ENCODE data around the gene TRPC6.
A peak's percentile ranks its signal among the peaks of the same experiment; 100 is the strongest.

TRPC6 gene

DNA sequence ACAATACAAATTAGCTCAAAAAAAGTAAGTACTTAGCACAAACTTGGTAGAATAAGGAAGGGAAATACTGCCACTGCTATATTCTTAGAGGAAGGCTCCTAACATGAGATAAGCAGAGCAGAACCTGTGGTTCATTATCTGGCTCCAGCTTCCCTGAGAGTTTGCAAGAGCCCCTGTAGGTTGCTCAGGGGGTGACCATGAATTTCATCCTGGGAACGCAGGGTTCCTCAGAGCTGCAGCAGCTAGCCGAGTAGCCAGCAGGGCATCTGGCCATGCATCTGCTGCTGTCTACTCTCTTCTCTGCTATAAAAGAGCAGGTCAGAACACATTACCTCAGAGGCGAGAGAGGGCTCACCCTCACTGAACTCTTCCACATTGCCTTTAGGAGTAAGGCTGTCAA lies 67.3 kb downstream of the TRPC6 start:
- DNase-seq: no peak

DNA sequence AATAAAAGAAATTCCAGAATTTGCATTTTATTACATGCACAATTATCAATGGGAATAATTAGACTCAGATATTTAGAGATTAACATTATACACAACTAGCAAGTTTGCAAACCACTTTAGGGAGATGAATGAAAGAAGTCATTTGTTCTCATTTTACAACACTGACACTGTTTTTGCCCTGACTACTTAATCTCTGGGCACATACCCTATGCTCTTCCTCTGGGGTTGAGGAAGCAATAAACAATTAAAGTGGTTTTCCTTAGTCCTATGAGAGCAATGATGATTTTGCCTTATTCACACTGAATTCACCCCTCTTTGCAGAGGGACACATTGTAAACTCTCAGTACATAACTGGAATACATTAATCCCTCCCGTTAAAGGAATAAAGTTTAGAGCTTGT lies 72.7 kb downstream of the TRPC6 start:
- no peak for DNase-seq

DNA sequence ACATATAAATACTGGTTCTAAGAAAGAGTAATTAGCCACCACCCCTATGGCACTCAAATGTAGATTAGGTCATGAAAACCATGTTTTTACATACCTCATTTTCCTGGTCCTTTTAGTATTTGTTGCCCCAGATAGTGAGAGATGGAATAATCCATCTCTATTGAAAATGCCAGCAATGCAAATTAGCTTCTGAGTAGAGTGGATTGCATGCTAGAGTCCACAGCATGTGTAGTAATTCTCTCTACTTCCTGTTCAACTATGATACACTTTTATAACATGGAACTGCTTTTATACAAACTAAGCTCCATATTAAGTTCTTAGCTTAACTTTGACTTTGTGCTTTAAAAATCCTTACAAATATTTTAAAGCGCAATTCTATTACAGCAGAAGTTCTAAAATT lies 73.2 kb downstream of the TRPC6 start:
- no peak for DNase-seq

DNA sequence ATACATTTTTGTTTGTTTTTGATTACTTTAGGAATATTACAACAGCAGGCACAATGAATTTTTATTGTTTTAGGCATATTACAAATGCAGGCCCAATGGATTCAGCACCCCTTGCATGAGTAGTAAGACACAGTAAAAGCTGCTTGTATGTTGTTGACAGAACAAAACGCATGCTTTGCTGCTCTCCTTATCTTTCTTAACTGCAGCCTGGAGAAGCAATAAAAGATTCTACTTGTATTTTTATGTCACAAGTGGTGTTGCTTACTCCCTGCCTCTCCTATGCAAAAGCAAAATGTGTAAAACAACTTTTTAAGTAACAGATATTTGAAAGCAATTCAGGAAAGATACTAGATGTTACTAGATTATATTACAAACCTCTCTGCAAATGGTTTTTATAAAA lies 73.9 kb downstream of the TRPC6 start:
- no peak for DNase-seq

DNA sequence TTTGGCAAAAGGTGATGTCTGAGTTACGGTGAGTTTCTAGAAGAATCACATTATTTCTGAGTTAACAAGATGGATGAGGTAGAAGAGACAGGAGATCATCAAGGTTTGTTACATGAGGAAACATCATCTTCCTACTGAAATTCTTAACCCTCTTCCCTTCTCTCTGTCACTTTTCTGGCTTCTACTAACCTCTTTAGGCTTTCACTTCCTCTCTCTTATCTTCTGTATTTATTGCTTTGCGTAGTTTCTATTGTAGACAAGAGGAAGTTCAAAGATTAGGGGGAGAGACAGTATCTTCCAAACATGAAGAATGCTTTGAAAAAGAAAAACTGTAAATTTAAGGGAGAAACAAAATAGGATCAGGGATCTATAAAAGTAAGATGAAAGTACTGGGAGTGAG lies 75.4 kb downstream of the TRPC6 start:
- DNase-seq: no peak

DNA sequence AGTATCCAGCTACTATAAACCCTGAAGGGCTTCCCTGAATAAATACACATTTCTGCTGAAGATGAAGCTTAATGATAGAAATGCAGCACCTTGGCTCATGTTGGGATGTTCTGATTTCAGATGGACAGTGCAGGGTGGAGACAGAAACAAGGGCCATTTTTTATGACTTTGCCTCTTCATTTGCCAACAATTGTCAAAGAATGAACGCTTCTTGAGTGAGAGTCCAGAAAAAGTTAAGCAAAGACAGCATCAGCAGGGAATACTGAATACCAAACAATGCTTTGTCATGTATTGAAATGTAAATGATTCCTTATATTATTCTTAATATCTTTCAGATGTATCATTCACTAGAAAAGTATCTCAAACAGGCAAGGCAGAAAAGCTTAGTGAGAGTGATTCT lies 84.9 kb downstream of the TRPC6 start:
- DNase-seq: no peak

DNA sequence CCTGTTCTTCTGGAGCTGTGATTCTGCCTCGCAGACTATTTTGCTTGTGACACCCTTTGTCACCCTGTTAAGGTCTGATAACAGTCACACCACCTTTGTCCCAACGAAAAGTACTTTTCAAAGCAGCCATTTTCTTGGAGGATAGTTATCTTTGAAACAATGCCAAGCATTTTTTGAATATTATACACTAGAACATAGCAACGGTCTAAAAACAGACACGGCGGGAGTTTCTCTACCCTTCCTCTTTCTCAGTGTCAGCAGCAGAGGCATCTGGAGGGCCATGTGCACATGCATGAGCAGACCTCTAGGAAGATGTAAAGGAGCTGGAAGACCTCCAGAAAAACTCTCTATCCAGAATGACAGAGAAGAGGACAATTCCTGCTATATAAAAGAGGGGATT lies 86.5 kb downstream of the TRPC6 start:
- DNase-seq: no peak

DNA sequence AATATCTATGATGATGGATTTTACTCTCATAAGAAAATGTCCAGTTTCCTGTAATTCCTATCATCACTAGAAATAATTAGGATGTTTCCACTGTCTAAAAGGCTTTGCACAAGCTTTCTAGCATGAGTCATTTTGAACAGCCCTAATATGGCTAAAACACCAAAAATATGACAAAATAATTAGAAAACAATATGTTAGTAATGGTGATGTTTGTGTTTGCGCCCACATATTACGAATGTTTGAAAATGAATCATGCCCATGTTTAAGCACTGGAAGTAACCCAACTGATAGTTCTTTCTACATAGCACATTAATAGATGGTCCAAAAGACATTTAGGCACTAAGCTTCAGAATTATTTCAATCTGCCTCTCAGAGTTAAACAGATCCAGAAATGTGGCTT lies 96.0 kb downstream of the TRPC6 start:
- DNase-seq: no peak

DNA sequence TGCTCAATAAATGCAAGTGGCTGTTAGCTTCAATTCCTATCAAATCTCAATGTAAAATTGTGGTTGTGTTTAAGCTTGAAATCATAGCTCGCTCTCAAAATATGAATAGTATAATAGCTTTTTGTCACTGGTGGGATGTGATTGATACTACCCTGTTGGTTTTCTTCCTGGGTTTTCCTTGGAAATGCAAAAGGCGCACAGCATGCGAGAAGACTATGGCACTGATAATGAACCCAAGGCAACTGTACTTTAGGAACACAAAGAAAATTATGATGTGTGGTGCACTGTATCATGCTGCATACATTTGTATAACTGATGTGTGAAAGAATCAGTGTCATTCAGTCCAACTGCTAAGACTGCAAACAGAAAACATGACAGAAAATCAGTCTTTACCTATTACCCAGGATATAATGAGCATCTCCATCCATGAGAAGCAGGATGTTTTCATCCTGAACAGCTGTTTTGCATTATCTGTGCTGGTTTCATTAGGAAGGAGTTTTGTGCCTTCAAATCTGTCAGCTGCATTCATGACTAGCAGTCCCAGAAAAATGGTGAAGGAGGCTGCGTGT lies 101.2 kb downstream of the TRPC6 start:
- DNase-seq: no peak

DNA sequence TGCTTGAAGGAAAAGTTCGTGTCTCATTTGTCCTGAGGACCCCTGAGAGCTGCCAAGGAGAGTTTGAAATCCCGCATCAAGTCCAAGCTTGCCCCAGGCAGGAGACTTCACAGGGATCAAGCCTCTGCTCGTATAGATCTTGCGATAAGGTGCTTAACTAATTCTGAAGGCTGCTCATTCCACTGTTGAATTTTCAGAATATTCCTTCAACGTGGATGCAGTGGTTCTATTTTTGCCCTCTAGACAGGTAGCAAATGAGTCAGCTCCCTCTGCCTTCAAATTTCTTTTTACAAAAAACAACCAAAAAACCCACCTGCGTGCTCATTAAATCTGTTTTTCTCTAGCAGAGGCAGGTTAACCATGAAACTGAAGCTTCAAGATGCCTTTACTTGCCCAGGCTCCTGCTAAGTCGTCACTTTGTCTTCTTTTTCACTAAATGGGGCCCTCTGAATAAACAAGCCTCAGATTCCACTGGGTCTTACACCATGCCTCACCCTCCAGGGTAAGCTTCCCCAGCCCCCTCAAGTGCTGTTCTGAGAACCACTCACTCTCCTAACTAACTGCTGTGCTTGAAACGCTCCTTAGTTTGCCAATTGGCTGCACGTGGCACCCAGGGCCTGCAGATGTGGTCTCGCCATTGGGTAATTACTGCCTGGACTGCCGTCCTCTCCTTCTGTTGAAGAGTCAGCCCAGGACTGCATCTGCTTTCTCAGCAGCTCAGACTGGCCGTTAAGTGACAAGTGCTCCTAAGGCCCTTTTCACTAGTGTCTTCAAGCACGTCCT lies 105.0 kb downstream of the TRPC6 start:
- DNase-seq: no peak

DNA sequence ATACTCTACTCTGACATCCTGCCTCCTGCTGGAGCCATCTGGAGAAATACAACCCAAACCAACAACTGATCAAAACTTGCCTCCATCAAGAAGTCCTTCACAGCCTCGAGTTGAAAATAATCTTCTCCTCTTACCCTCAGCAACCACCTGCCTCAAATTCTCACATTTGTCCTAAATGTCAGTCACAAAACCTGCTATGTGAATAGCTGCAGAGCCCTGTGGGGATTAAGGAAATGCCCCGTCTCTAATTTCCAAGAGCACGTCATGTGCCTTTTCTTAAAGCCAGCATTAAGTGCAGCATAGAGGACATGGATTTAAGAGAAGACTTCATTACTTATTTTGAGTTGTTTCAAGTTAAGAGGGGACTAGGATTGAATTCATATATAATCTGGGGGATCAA lies 105.9 kb downstream of the TRPC6 start:
- no peak for DNase-seq

DNA sequence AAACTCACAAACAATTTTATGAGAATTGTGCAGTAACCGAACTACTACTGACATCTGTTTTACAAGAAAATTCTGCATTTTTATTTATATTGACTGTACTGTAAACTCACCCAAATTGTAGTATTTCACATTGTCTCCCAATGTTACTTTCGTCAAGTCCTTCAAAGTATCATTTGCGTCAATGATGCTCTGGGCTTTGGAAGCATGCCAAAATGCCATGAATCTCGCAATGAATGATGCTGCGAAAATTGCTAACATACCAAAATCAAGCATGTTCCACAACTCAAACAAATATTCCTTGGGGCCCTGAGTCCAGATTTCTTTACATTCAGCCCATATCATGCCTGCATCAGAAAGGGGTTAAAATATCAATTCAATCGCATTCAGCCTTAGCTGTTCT lies 107.6 kb downstream of the TRPC6 start:
- no peak for DNase-seq

DNA sequence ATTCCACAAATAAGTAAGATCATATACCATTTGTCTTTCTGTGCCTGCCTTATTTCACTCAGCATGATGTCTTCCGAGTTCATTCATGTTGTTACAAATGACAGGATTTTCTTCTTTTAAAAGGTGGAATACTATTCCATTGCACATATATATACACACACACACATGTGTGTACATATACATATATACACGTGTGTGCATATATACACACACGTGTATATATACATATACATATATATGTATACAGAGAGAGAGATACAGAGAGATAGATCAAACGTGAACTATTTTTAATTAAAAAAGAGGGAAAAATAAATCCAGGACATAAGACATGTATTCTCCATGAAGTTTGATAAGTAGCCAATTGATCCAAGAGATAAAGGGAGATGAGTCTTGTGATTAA lies 108.1 kb downstream of the TRPC6 start:
- DNase-seq: no peak

DNA sequence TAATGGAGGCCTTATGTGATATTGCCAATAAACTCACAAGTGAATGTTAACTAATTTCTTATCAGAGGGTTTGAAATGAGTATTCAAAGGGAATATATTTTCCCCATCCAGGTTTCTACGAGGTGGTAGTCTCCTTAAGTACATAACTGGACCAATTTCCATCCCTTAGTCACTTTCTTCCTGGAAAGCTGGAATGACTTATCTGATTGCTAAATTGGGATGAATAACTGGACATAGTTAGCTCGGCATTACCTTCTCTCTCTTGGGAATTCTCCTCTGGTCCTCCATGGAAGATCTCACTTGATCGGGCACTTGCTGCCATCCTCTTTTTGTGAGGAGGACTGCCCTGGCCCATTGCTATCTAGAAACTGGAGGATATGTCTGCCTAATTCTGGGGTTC lies 109.1 kb downstream of the TRPC6 start:
- DNase-seq: no peak

DNA sequence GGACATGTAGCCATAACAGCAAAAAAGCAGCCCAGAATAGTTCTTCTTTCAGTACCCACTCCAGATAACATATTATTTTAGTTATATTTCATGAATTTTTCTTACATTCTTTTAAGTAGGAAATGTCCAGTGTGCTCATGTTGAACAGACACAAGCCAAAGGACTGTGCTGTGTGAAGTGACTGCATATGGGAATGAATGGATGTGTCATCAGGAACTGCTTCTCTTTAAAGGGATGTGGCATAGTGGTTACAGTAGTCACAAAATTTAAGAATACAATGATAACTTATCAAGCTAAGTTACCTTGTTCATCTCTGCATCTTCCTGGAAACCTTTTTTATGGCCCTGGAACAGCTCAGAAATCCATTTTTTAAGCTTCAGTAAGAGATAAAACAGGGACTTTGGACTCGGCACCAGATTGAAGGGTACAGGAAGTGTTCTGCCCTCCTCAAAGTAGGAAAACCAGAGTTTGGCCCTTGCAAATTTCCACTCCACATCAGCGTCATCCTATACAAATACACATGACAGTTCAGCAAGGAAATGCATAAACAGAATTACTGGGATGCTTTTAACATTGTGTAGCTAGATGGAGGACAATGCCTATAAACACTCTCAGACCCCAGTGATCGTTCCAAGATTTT lies 112.8 kb downstream of the TRPC6 start:
- DNase-seq: no peak

DNA sequence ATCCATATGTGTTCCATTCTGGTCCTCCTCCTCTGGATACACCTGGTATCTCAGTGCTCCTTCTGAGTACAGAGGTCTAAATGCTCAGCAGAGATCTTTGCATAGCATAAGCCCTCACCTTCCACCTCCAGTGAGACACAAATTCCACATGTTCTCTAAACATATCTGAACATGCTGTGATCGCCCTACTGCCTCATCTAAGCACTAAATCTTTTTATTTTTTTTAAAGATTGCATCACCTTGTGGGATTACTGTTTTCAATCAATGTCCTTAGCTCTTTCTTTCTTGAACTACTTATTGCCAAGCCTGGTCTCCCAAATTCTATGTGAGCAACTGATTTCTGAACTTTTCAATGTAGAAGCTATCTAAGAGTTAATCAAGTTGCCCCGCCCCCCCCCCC lies 113.4 kb downstream of the TRPC6 start:
- no peak for DNase-seq

DNA sequence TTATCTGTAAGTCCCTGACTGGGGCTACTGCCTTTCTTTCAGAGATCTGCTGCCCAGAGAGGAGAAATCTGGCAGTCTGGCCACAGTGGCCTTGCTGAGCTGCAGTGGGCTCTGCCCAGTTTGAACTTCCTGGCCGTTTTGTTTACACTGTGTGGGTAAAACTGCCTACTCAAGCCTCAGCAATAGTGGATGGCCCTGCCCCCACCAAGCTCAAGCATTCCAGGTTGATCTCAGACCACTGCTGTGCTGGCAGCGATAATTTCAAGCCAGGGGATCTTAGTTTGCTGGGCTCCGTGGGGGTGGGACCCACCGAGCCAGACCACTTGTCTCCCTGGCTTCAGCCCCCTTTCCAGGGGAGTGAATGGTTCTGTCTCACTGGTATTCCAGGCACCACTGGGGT lies 117.5 kb downstream of the TRPC6 start:
- DNase-seq: peak; percentile 11

DNA sequence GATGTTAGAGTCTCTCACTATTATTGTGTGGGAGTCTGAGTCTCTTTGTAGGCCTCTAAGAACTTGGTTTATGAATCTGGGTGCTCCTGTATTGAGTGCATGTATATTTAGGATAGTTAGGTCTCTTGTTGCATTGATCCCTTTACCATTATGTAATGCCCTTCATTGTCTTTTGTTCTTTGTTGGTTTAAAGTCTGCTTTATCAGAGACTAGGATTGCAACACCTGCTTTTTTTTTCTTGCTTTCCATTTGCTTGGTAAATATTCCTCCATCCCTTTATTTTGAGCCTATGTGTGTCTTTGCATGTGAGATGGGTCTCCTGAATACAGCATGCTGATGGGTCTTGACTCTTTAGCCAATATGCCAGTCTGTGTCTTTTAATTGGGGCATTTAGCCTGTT lies 119.4 kb downstream of the TRPC6 start:
- peak; percentile 77 for DNase-seq

DNA sequence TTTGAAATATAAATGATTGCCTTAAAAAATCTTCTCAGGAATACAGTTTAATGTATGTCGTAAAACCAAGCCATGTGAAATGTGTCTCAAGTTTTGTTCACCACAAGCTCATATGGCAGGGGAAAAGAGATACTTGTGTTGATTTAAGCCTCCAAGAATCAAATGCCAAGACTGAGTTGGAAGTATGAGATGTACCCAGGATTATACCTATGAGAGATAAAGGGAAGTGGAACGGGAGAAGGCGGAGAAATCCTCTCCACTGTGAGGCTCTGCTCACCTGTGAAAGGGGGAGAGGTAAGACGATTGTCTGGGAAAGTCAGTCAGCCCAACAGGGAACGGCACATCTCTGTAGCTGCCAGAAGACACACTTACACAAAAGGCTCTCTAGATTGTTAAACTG lies 124.8 kb downstream of the TRPC6 start:
- no peak for DNase-seq

DNA sequence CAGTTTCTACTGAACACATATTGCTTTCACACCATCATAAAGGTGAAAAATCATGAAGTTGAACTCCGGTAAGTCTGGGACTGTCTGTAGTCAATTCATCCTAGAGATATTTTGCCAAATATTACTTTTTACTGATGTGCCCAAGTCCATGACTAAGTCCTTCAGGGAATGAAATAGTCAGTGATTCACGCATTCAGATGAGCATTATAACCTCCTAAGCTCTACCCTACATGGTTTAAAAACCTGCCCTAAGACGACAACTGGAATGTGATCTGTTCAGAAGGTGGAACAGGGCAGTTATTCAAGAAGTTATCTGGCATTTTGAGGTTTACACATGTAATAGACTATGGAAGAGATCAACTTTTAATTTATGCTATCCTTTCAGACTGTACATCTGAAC lies 125.6 kb downstream of the TRPC6 start:
- DNase-seq: no peak

DNA sequence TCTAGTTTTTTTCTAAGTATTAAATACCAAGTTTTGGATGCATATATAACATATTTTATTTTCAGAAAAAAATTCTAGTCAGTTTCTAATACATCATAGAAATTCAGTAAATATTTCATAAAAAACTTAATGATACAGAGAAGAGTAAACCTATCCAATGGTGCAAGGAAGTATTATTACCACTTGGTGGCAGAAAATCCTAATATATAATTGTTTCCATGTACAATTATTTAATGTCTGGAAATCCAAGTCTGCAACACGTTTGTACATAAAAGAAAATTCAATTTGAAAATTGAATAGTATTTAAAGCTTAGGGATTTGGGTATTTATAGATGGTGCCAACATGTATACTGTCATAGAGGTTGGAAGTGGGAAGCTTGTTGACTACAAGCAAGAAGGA lies 127.0 kb downstream of the TRPC6 start:
- peak; percentile 26 for DNase-seq

DNA sequence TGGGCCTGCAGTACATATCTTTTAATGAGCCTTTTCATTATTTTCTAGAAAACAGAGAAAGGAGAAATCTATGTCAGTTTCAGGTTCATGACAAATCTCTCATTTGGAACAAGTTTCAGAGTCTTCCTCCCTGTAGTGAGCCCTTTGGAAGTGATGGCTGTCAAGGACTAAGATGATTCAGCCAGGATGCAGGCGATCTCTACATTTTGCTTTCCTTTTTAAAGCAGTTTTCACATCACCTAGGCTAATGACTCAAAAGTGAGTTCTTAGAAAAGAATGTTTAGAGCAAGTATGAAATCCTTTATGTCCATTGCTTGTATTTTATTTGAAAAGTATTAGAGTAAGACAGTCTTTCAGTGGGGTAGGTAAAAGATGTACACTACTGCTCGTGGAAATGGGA lies 130.1 kb downstream of the TRPC6 start:
- no peak for DNase-seq

DNA sequence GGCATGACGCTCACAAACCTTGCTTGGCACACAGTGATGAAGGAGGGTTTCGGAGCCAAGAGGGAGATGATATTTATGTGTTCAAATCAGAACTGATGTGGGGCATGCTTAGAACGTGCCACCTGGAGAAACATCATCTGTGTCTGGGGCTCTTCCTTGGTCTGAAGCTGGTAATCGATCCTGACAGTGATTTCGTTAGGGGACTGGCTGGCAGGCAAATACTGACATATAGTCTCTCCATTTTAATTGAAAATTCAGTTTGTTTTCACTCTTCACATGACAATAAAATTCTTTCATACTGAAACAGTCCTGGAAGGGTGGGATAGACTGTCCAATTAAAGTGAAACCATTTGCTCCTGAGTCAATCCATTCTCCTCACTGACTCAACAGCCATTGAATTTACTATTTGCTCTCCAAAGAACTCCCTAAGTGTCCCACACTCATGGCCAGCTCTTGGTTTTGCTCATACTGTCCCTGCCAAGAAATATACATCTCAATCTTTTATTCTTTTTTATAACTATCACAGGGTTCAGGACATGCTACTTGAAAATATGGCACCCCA lies 134.8 kb downstream of the TRPC6 start:
- DNase-seq: no peak

DNA sequence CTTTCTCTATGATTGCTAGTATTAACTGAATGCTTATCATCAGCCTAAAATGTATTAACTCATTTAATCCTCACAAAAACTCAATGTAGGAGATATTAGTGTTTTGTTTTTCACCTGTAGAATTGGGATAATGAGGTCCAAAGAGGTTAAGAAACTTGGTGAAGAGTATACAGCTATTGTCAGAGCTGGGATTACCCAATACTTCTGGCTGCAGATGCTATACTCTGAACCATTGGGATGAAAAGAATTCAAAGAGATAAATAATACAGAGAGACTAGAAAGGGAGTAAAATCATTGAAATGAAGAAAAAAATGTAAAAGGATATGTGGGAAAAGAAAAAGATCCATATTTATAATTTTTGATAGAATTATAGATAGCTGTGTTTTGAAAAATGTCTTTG lies 137.1 kb downstream of the TRPC6 start:
- DNase-seq: no peak

Measured in NCI-H748 treated with DMSO at 0.1 percent for 48 hours (cell line).